Keratinocyte (primary cell): Measurements from ENCODE around the gene CPNE9.

Experiments used
- CTCF ChIP-seq, 3 experiments: IDR thresholded peaks in 1 of 3; conservative IDR thresholded peaks in 1 of 3; optimal IDR thresholded peaks in 1 of 3; 2 replicates in 2 of 3; 3 replicates in 1 of 3; pipeline versions ENCODE3 to v1.5.1; 2011; ENCODE audit warnings: low read length in 3 of 3, mild to moderate bottlenecking in 3 of 3, moderate library complexity in 2 of 3, control low read depth in 1 of 3, inconsistent platforms in 1 of 3; ENCODE audit not compliant: insufficient read depth in 2 of 3; ENCODE audit errors: extremely low read depth in 1 of 3
- EZH2 ChIP-seq: IDR thresholded peaks from one replicate; pipeline ENCODE4 v1.6.1; 2012; ENCODE audit warnings: inconsistent platforms, mild to moderate bottlenecking, low read length, moderate library complexity

DNA sequence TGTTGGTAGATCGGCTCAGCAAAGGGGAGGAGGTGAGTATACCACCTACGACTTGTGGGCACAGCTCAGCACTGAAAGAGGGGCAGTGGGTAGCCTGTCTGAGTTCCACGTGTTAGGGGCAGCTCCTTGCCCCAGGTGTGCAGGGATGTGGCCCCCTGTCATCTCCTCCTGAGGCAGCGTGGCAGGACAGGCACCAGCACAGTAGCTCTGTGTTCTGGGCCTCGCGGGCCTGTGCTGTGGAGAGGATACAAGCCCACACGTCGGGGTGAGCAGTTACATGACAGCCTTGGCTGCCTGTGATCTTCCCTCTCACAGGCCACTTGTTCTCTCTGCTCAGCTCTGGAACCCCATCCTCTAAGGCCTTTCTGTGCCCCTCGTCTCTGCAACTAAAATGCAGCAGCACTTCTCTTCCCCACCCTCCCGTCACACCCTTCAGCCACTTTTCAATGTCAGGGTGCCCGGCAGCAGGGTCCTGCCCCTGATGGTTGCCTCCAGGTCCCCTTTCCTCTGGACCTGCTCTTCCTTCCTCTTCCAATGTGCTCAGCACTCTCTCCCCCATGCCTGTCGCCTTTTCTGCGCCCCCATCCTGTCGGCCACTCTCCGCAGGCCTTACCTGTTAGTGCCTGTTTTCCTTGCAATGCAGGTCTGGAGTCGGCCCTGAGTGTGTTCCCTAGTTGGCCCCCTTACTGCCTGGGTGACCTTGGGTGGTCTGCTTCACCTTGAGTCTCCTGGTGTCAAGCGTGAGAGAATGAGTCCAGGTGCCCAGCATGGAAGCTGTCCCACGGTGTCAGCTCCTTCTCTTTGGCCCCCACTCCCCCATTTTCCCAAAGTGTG, 18.2 kb upstream of the CPNE9 start:
- TF ChIP-seq EZH2, result no peak
- TF ChIP-seq CTCF (optimal IDR thresholded peaks at IDR 0.05 in 1 of 3, IDR thresholded peaks at IDR 0.05 in 1 of 3, conservative IDR thresholded peaks at IDR 0.05 in 1 of 3; ENCODE audit: extremely low read depth in 1 of 3, insufficient read depth in 2 of 3, low read length in 3 of 3), result no peak
